Measurements from ENCODE around the gene NRK. TPM values are rescaled to one million over a fixed set of nuclear protein-coding genes. Genes with fewer than 3 reads are reported as not detected.
"Not testable (repeated sequence)": the region's sequence is repeated elsewhere in the genome, so short reads cannot be mapped to it uniquely, and the experiment has no call there.

NRK gene
- total RNA-seq, 1 experiment from 2014 or later = 0.05 TPM

- in situ Hi-C loops (cut with HindIII; ENCODE audit: low pct_unique_long_range_greater_than_20kb, low sequenced_read_pairs); DNase-seq (ENCODE audit: low read depth, low spot score): not testable (repeated sequence)
Measured at GRCh38 chrX:106000609-106001008, 178.3 kb downstream of the NRK start.

- in situ Hi-C loops (cut with HindIII; ENCODE audit: low pct_unique_long_range_greater_than_20kb, low sequenced_read_pairs) = no loop called here
- DNase-seq (ENCODE audit: low read depth, low spot score) = no peak
Measured at GRCh38 chrX:106005684-106006083, 183.3 kb downstream of the NRK start.

- no peak for DNase-seq (ENCODE audit: low read depth, low spot score)
- in situ Hi-C loops (cut with HindIII; ENCODE audit: low pct_unique_long_range_greater_than_20kb, low sequenced_read_pairs) = no loop called here
Measured at GRCh38 chrX:106007815-106008214, 185.5 kb downstream of the NRK start.

Other genes with a start within 250 kb of the NRK start
- gene SERPINA7, start 216.2 kb downstream of the NRK start, total RNA-seq (2014; rRNA removed; shearing (Covaris generic)) = not detected in 2 replicates

Measured in SK-MEL-5 (cell line).